ENCODE measurements around the gene ACTRT2.

The ACTRT2 gene

GRCh38 chr1:3052501-3052900 is 31.2 kb downstream of the ACTRT2 start:
- no peak for DNase-seq

- DNase-seq: no peak
Observed at GRCh38 chr1:3053366-3053980, 32.2 kb downstream of the ACTRT2 start.

- no peak for DNase-seq
Observed at GRCh38 chr1:3053986-3054385, 32.7 kb downstream of the ACTRT2 start.

- DNase-seq: no peak
Observed at GRCh38 chr1:3054474-3054873, 33.2 kb downstream of the ACTRT2 start.

- no peak for DNase-seq
Observed at GRCh38 chr1:3055051-3055450, 33.8 kb downstream of the ACTRT2 start.

GRCh38 chr1:3056641-3057040 is 35.4 kb downstream of the ACTRT2 start:
- DNase-seq: no peak

- DNase-seq: no peak
Observed at GRCh38 chr1:3058263-3059030, 37.2 kb downstream of the ACTRT2 start.

GRCh38 chr1:3060127-3060526 is 38.9 kb downstream of the ACTRT2 start:
- DNase-seq: no peak

GRCh38 chr1:3060601-3061551 is 39.6 kb downstream of the ACTRT2 start:
- DNase-seq: no peak

GRCh38 chr1:3061566-3061965 is 40.3 kb downstream of the ACTRT2 start:
- no peak for DNase-seq

- DNase-seq: no peak
Observed at GRCh38 chr1:3061981-3062615, 40.8 kb downstream of the ACTRT2 start.

- DNase-seq: no peak
Observed at GRCh38 chr1:3062616-3063378, 41.5 kb downstream of the ACTRT2 start.

- DNase-seq: no peak
Observed at GRCh38 chr1:3063379-3064295, 42.4 kb downstream of the ACTRT2 start.

- no peak for DNase-seq
Observed at GRCh38 chr1:3064296-3064850, 43.1 kb downstream of the ACTRT2 start.

GRCh38 chr1:3064901-3065300 is 43.6 kb downstream of the ACTRT2 start:
- no peak for DNase-seq

- no peak for DNase-seq
Observed at GRCh38 chr1:3065396-3065795, 44.1 kb downstream of the ACTRT2 start.

- DNase-seq: no peak
Observed at GRCh38 chr1:3065797-3066196, 44.5 kb downstream of the ACTRT2 start.

GRCh38 chr1:3066250-3066711 is 45.0 kb downstream of the ACTRT2 start:
- DNase-seq: peak in 5 of 56 donors; percentile 26 to 50 (median 30)

GRCh38 chr1:3066826-3067225 is 45.6 kb downstream of the ACTRT2 start:
- no peak for DNase-seq

Data from nucleus accumbens (tissue), 56 donors.